AG10803 (cell line): ENCODE results near the gene MSX2.
"Not testable (repeated sequence)": the region's sequence is repeated elsewhere in the genome, so short reads cannot be mapped to it uniquely, and the experiment has no call there.

Experiments used
- DNase-seq: peaks from one replicate; pipeline ENCODE4 v3.0.0; 2010; ENCODE audit warnings: low read depth
- H3K4me3 ChIP-seq: 2 replicates; pipeline ENCODE4 v1.5.1; 2011; ENCODE audit warnings: mild to moderate bottlenecking, low read length, control low read depth
- CTCF ChIP-seq: conservative IDR thresholded peaks from 2 replicates; pipeline ENCODE4 v1.5.1; 2011; ENCODE audit warnings: mild to moderate bottlenecking, low read length, control low read depth, inconsistent platforms

The MSX2 gene

GRCh38 chr5:174745590-174746103, 21.3 kb downstream of the MSX2 start:
- TF ChIP-seq CTCF: no peak
- H3K4me3 ChIP-seq: no peak overlapping the region
- no peak for DNase-seq

GRCh38 chr5:174750711-174751110, 26.3 kb downstream of the MSX2 start:
- peak; percentile 32 for DNase-seq
- no peak overlapping the region for H3K4me3 ChIP-seq
- no peak for TF ChIP-seq CTCF

- no peak for DNase-seq
- H3K4me3 ChIP-seq: peak overlapping the region; percentile 39
- no peak for TF ChIP-seq CTCF
Observed at GRCh38 chr5:174751154-174752000, 27.0 kb downstream of the MSX2 start.

GRCh38 chr5:174752121-174752520, 27.7 kb downstream of the MSX2 start:
- no peak overlapping the region for H3K4me3 ChIP-seq
- TF ChIP-seq CTCF: no peak

GRCh38 chr5:174755106-174755505, 30.7 kb downstream of the MSX2 start:
- no peak overlapping the region for H3K4me3 ChIP-seq
- peak; percentile 35 for TF ChIP-seq CTCF
- no peak for DNase-seq

More at GRCh38 chr5:174752121-174752520, 27.7 kb downstream of the MSX2 start:
- DNase-seq: no peak

- no peak overlapping the region for H3K4me3 ChIP-seq
- DNase-seq: no peak
- TF ChIP-seq CTCF: no peak
Observed at GRCh38 chr5:174759091-174759490, 34.7 kb downstream of the MSX2 start.

- no peak for DNase-seq
- H3K4me3 ChIP-seq: no peak overlapping the region
- TF ChIP-seq CTCF: no peak
Observed at GRCh38 chr5:174760721-174761120, 36.3 kb downstream of the MSX2 start.

- H3K4me3 ChIP-seq, DNase-seq: not testable (repeated sequence)
Observed at GRCh38 chr5:174761341-174761740, 37.0 kb downstream of the MSX2 start.
